K562 (cell line): ENCODE results near the gene TMEM43. TPM values are rescaled to one million over a fixed set of nuclear protein-coding genes. Genes with fewer than 3 reads are reported as not detected.

ENCODE experiments used
- ATAC-seq: fragments of 200-7000 bp; cut with Tn5 transposase; 3 replicates; pipeline ENCODE4 v1.9.1; 2020; ENCODE audit warnings: moderate library complexity
- BruUV-seq: library from RNA; stranded (reverse); fragments of 400-500 nt; replicated peaks from 2 replicates; lab custom pipeline; 2021; lab: Mats Ljungman, UMichigan
- CTCF ChIA-PET: fragments of 300-600 bp; formaldehyde crosslinking; extraction: SDS; loops from one replicate; lab custom pipeline; 2021; ENCODE audit warnings: low intra/inter-chr PET ratio; lab: Yijun Ruan, JAX
- POLR2A ChIA-PET: fragments of 300-600, 350-650 bp; sonication (Branson Sonifier 250); formaldehyde crosslinking; extraction: SDS; loops from one replicate; lab custom pipeline; 2021; ENCODE audit warnings: antibody characterized with exemption, inconsistent platforms; lab: Yijun Ruan, JAX
- DNase-seq, 4 experiments: peaks; one replicate each; pipeline versions ENCODE4 v3.0.0 to v3.0.0-alpha.2; 2011 to 2018; ENCODE audit warnings: low spot score in 3 of 4, mixed read lengths in 3 of 4; ENCODE audit errors: extremely low read depth in 1 of 4
- FAIRE-seq: peaks from 2 replicates; lab custom pipeline; 2011; peaks lifted over from hg19 to GRCh38; lab: Jason Lieb, UNC
- H2AFZ ChIP-seq: 2 replicates; pipeline ENCODE4 v1.6.0; 2011; ENCODE audit warnings: low read depth, low read length, control low read depth, inconsistent platforms
- H3K27ac ChIP-seq: fragments of 200-600 bp; 3 replicates; pipeline ENCODE4 v1.8.0; 2011; ENCODE audit warnings: low read depth, mild to moderate bottlenecking, control low read depth, inconsistent platforms, low read length, moderate library complexity, mixed read lengths; ENCODE audit errors: extremely low read depth
- H3K27me3 ChIP-seq, 2 experiments: fragments of 300-600 bp in 1 of 2; 2 replicates in 1 of 2; 3 replicates in 1 of 2; pipeline versions ENCODE4 v1.6.0 to v1.8.0; 2011; ENCODE audit warnings: inconsistent platforms in 2 of 2, low read length in 2 of 2, mild to moderate bottlenecking in 1 of 2, mixed read lengths in 1 of 2, moderate library complexity in 1 of 2; ENCODE audit not compliant: control insufficient read depth in 2 of 2, insufficient read depth in 2 of 2
- H3K36me3 ChIP-seq: fragments of 300-600 bp; 3 replicates; pipeline ENCODE4 v1.8.0; 2011; ENCODE audit warnings: mild to moderate bottlenecking, low read length, inconsistent platforms; ENCODE audit not compliant: control insufficient read depth, insufficient read depth
- H3K4me1 ChIP-seq, 2 experiments: fragments of 200-600 bp in 1 of 2; replicated peaks in 1 of 2; 2 replicates in 1 of 2; 3 replicates in 1 of 2; pipeline versions ENCODE4 v1.5.1 to v1.8.0; 2011; ENCODE audit warnings: inconsistent platforms in 2 of 2, low read length in 2 of 2, mild to moderate bottlenecking in 1 of 2, mixed read lengths in 1 of 2, moderate library complexity in 1 of 2; ENCODE audit not compliant: control insufficient read depth in 2 of 2, insufficient read depth in 2 of 2
- H3K4me2 ChIP-seq: 2 replicates; pipeline ENCODE4 v1.6.1; 2011; ENCODE audit warnings: low read length, control low read depth, inconsistent platforms, mixed read lengths; ENCODE audit not compliant: insufficient read depth
- H3K4me3 ChIP-seq: fragments of 200-600 bp; sonication (generic), shearing (Covaris generic); 2 replicates; pipeline ENCODE4 v1.5.1; 2016; ENCODE audit warnings: control low read depth, inconsistent platforms
- H3K79me2 ChIP-seq: fragments of 200-600 bp; 3 replicates; pipeline ENCODE4 v1.8.0; 2011; ENCODE audit warnings: low read length, inconsistent platforms; ENCODE audit not compliant: control insufficient read depth, insufficient read depth
- H3K9ac ChIP-seq, 2 experiments: 2 replicates each; pipeline versions ENCODE4 v1.6.0 to v1.6.1; 2011; ENCODE audit warnings: low read depth in 2 of 2, low read length in 2 of 2, control low read depth in 1 of 2, inconsistent platforms in 1 of 2, mild to moderate bottlenecking in 1 of 2, mixed read lengths in 1 of 2; ENCODE audit not compliant: insufficient read depth in 1 of 2
- H3K9me1 ChIP-seq: one replicate; pipeline ENCODE4 v1.6.0; 2011; ENCODE audit warnings: inconsistent platforms, mild to moderate bottlenecking, low read length, moderate library complexity; ENCODE audit not compliant: control insufficient read depth, insufficient read depth
- H3K9me3 ChIP-seq: replicated peaks from 2 replicates; pipeline ENCODE4 v1.5.1; 2011; ENCODE audit warnings: low read depth, low read length, inconsistent platforms; ENCODE audit not compliant: control insufficient read depth, insufficient read depth
- H4K20me1 ChIP-seq: replicated peaks from 2 replicates; pipeline ENCODE4 v1.6.1; 2011; ENCODE audit warnings: low read length, inconsistent platforms, mixed read lengths; ENCODE audit not compliant: control insufficient read depth, insufficient read depth
- NFIC ChIP-seq: fragments of 450-650 bp; IDR thresholded peaks from 2 replicates; pipeline ENCODE4 v1.6.1; 2017; ENCODE audit warnings: mild to moderate bottlenecking, inconsistent platforms
- NUFIP1 ChIP-seq: fragments of 450-650 bp; IDR thresholded peaks from 2 replicates; pipeline ENCODE4 v1.6.1; 2018; ENCODE audit not compliant: partially characterized antibody
- RBFOX2 ChIP-seq: fragments of 200-400 bp; formaldehyde crosslinking; IDR thresholded peaks from 2 replicates; pipeline ENCODE4 v1.6.1; 2017; ENCODE audit warnings: low read depth, mild to moderate bottlenecking, low read length, moderate library complexity
- ZNF140 ChIP-seq: fragments of 250-450 bp; sonication (Bioruptor Pico); IDR thresholded peaks from 2 replicates; pipeline ENCODE4 v1.8.0; 2021; ENCODE audit warnings: moderate library complexity, mild to moderate bottlenecking, inconsistent platforms
- WGBS: fragments of 100-300 bp; shearing (Covaris generic); methylation state at CpG from one replicate; pipeline ENCODE4 v1.1.6; 2016; ENCODE audit warnings: low coverage, mixed read lengths; ENCODE audit not compliant: insufficient coverage; ENCODE audit errors: missing lambda C conversion rate; 5-methylcytosine and 5-hydroxymethylcytosine counted together
- in situ Hi-C: fragments of 300-500 bp; cut with MboI; formaldehyde crosslinking; loops from 4 replicates; pipeline ENCODE4 v1.15.0; 2018; ENCODE audit warnings: inconsistent platforms, mixed read lengths
- intact Hi-C: fragments of 100-400 bp; cut with micrococcal nuclease; formaldehyde crosslinking; loops from 2 replicates; pipeline ENCODE4 v1.14.2; 2022
- polyA plus RNA-seq, 8 experiments: library from polyadenylated mRNA; depleted of rRNA in 4 of 8; stranded (reverse) in 5 of 8; unstranded in 3 of 8; fragments of >200 nt; fragmentation: Nextera tagmentation in 2 of 8; fragmentation: Illumina TruSeq in 1 of 8; extraction: Ambion mirVana in 2 of 8; extraction: Trizol in 1 of 8; gene quantifications; 2 replicates each; pipeline versions ENCODE4 v1.2.1 to v1.2.3, GENCODE V29; 2011 to 2014; ENCODE audit warnings: inconsistent platforms in 1 of 8, missing spikeins in 1 of 8
- total RNA-seq, 7 experiments: library from RNA; depleted of rRNA in 6 of 7; stranded (reverse); fragments of >200 nt in 6 of 7; fragmentation: Illumina TruSeq in 2 of 7; extraction: Trizol in 2 of 7; gene quantifications; 2 replicates each; pipeline versions ENCODE4 v1.2.1 to v1.2.3, GENCODE V29; 2011 to 2021; ENCODE audit warnings: low replicate concordance in 1 of 7

Gene TMEM43
- total and polyA plus RNA-seq, 9 of the 15 experiments (the other 6 are each of a cell fraction or from before 2014, with no cell fraction given) = 16.7 to 46.1 (median 35.7) TPM

GRCh38 chr3:14131134-14131533 lies 6.3 kb downstream of the TMEM43 start:
- no peak overlapping the region for H3K4me2 ChIP-seq
- H3K4me3 ChIP-seq = no peak overlapping the region
- no peak for FAIRE-seq
- H3K4me1 ChIP-seq = peaks cover 9 to 14% of the 10 kb centered on the region in 2 experiments
- no peaks in the 10 kb centered on the region for H3K9me3 ChIP-seq
- no peak for ATAC-seq
- H2AFZ ChIP-seq = no peak overlapping the region
- TF ChIP-seq NUFIP1 (no peak), NFIC (peak; percentile 79)
- H3K27me3 ChIP-seq = no peaks in the 10 kb centered on the region
- H3K9me1 ChIP-seq = peaks cover 4% of the 10 kb centered on the region
- ChIA-PET CTCF (no interaction called here), POLR2A (interaction anchor here (0.7 to 2.1 kb wide), 3 partner anchors 9 to 166 kb away, joined by 3 to 6 read pairs (median 3); no protein-coding TSS in a partner anchor)
- H3K36me3 ChIP-seq = peaks cover 95% of the 10 kb centered on the region
- no peak overlapping the region for H3K9ac ChIP-seq
- intact Hi-C loops (no loop called here), in situ Hi-C loops (no loop called here)
- peaks cover 7% of the 10 kb centered on the region for H4K20me1 ChIP-seq
- WGBS = 68% methylated on average over 5 of the region's 5 CpGs
- H3K27ac ChIP-seq = no peak overlapping the region
- BruUV-seq = no TSS peak
- DNase-seq = no peak
- peaks cover 29% of the 10 kb centered on the region for H3K79me2 ChIP-seq

GRCh38 chr3:14132120-14132519 lies 7.3 kb downstream of the TMEM43 start:
- no peak overlapping the region for H3K4me3 ChIP-seq
- no peak for FAIRE-seq
- WGBS = 86% methylated on average over 8 of the region's 8 CpGs
- no TSS peak for BruUV-seq
- H3K4me1 ChIP-seq = peaks cover 2 to 5% of the 10 kb centered on the region in 2 experiments; a peak in 3 of 5 replicates
- H3K36me3 ChIP-seq = peaks cover 95% of the 10 kb centered on the region
- in situ Hi-C loops (no loop called here), intact Hi-C loops (no loop called here)
- H3K4me2 ChIP-seq = no peak overlapping the region
- no peaks in the 10 kb centered on the region for H3K9me1 ChIP-seq
- peaks cover 19% of the 10 kb centered on the region for H3K79me2 ChIP-seq
- no peaks in the 10 kb centered on the region for H3K27me3 ChIP-seq
- H3K27ac ChIP-seq = no peak overlapping the region
- H3K9ac ChIP-seq = 0 out of 4 replicates have a peak overlapping the region, but pooled peaks of 1 of the 2 experiments have one; percentile 29
- ATAC-seq = no peak
- TF ChIP-seq ZNF140 (CRISPR knock-in tag) (no peak), RBFOX2 (0 out of 2 replicates have a peak, but pooled peaks have one; percentile 31)
- DNase-seq = no peak
- CTCF ChIA-PET = no interaction called here
- no peaks in the 10 kb centered on the region for H3K9me3 ChIP-seq
- H4K20me1 ChIP-seq = no peaks in the 10 kb centered on the region; the same call in 1 of the 2 replicates
- POLR2A ChIA-PET = interaction anchor here (0.6 to 3.6 kb wide), 4 partner anchors 8 to 186 kb away, joined by 3 to 16 read pairs (median 5); no protein-coding TSS in a partner anchor
- H2AFZ ChIP-seq = no peak overlapping the region
